Dendritic cell treated with granulocyte-macrophage colony-stimulating factor and Interleukin-4, amounts not matched to agents 40 ng/mL and 50 ng/mL, for 4 days (primary cell): ENCODE data around the gene MEIOC.
"Not testable (repeated sequence)": the region's sequence is repeated elsewhere in the genome, so short reads cannot be mapped to it uniquely, and the experiment has no call there.

Experiments used
- H3K27ac Mint-ChIP-seq: one replicate; pipeline ENCODE4 v1.8.0; 2022; ENCODE audit warnings: mild to moderate bottlenecking, mixed read lengths
- H3K27me3 Mint-ChIP-seq: one replicate; pipeline ENCODE4 v1.8.0; 2022; ENCODE audit warnings: mild to moderate bottlenecking, mixed read lengths
- H3K36me3 Mint-ChIP-seq: one replicate; pipeline ENCODE4 v1.8.0; 2022; ENCODE audit warnings: low read depth, mixed read lengths
- H3K4me1 Mint-ChIP-seq: one replicate; pipeline ENCODE4 v1.8.0; 2022; ENCODE audit warnings: low read depth, mixed read lengths
- H3K4me3 Mint-ChIP-seq: one replicate; pipeline ENCODE4 v1.8.0; 2022; ENCODE audit warnings: mild to moderate bottlenecking, moderate library complexity, mixed read lengths
- H3K9me3 Mint-ChIP-seq: one replicate; pipeline ENCODE4 v1.8.0; 2022; ENCODE audit warnings: mixed read lengths
- intact Hi-C: fragments of 100-400 bp; cut with micrococcal nuclease; formaldehyde crosslinking; loops from one replicate; pipeline ENCODE4 v1.15.0; 2022

Gene MEIOC

DNA sequence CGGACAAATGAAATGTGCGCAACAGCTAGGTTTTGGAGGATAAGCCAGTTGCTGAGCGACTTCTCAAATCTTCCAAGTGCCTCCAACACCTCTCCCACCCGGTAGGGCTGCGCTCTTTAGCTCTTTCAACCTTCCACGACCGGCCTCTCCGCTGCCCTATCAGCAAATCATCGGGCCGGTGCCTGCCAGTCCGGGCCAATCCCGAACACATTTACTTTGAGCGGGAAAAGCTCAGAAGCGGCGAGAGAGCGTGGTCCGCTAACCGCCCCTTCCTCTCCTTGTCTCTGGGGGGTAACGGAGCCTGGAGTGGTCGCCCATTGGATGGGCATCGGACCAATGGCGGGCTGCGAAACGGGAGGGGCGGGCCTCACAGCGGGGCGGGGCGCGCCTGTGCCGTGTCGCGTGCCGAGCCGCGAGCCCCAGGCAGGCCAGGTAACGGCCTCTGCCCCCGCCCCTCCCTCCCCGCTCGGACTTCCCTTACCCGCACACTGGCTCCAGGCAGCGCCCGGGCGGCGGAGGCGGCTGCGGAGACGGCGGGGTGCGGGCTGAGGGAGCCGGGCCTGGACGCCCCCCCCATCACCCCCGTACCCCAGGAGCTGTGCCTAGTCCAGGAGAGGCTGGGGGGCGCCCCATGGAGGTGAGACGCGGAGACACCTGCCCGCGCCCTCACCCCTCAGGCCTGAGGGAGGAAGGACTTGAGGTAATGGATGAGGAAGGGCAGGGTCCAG is at the start of gene MEIOC:
TSS of gene MEIOC (plus strand) at position 486 of the 728 bp plus-strand sequence. CDS start at position 632, 146 bp downstream.
- peaks cover 56% of the 10 kb centered on the region for H3K27me3 Mint-ChIP-seq
- no peaks in the 10 kb centered on the region for H3K36me3 Mint-ChIP-seq
- intact Hi-C loops: no loop called here
- no peaks in the 10 kb centered on the region for H3K9me3 Mint-ChIP-seq
- H3K4me3 Mint-ChIP-seq: peak within 1 kb of the TSS; percentile 61
- peaks cover 15% of the 10 kb centered on the region for H3K4me1 Mint-ChIP-seq
- no peak within 1 kb of the TSS for H3K27ac Mint-ChIP-seq

DNA sequence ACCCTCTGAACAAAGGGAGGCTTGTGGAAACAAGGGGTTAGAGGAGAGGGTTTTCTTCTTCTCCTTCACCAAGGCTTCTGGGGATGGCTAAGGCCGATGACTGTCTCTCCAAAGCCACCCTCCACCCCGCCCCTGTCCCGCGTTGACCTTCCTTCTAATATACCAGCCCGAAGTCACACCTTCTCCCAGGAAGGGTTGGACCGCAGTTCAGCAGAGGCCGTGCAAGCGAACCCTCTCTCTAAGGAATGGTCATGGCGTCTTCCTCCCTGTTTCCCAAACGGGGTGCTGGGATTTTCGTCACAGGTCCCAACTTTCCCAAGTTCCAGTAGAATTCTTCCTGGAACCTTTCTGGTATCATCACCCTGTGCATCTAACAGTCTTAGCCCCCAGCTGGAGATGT is 49.6 kb upstream of the MEIOC start:
- Mint-ChIP-seq H3K36me3 (no peaks in the 10 kb centered on the region), H3K4me1 (peaks cover 35% of the 10 kb centered on the region), H3K27ac (no peak overlapping the region), H3K4me3 (no peak overlapping the region), H3K27me3 (peaks cover 5% of the 10 kb centered on the region), H3K9me3 (no peaks in the 10 kb centered on the region)
- intact Hi-C loops: no loop called here

DNA sequence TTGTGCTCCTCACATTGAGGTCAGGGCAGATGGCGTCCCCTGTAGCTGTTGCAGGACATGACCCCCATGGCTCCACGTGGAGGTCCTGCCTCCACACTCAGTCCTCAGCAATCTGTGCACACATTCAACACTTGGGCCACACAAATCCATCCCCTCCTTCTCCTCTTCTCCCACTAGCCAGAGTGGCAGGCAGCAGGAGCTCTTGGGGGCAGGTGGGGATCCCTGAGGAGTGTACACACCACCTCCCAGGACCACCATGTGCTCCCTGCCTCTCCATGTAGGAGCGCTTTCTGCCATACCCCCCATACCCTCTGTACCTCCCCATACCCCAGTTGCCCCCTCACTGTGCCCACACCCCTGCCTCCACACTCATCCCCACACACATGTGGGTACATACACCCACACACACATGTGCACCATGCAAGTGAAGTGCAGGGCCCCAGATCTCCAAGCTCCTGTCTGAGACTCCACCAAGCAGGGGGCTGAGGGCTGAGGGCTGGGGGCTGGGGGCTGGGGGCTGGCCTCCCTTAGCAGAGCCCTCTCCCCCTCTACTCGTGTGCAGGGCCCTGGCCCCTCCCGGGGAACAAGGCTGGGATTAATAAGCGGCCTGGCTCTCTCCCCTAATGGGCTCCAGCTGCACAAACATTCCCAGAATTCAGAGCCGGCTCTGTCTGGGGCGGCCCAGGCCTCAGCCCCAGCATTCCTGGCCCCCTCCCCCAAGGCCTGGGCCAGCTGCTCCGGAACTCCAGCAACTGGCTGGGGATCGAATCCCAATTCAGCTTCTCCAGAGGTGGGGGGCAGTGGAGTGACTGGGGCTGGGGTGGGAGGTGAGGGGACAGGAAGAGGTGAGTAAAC is 48.2 kb upstream of the MEIOC start:
- peaks cover 2% of the 10 kb centered on the region for H3K27me3 Mint-ChIP-seq
- H3K4me3 Mint-ChIP-seq: no peak overlapping the region
- intact Hi-C loops: no loop called here
- H3K9me3 Mint-ChIP-seq: no peaks in the 10 kb centered on the region
- peak overlapping the region; percentile 45 for H3K27ac Mint-ChIP-seq
- peaks cover 37% of the 10 kb centered on the region for H3K4me1 Mint-ChIP-seq
- no peaks in the 10 kb centered on the region for H3K36me3 Mint-ChIP-seq

DNA sequence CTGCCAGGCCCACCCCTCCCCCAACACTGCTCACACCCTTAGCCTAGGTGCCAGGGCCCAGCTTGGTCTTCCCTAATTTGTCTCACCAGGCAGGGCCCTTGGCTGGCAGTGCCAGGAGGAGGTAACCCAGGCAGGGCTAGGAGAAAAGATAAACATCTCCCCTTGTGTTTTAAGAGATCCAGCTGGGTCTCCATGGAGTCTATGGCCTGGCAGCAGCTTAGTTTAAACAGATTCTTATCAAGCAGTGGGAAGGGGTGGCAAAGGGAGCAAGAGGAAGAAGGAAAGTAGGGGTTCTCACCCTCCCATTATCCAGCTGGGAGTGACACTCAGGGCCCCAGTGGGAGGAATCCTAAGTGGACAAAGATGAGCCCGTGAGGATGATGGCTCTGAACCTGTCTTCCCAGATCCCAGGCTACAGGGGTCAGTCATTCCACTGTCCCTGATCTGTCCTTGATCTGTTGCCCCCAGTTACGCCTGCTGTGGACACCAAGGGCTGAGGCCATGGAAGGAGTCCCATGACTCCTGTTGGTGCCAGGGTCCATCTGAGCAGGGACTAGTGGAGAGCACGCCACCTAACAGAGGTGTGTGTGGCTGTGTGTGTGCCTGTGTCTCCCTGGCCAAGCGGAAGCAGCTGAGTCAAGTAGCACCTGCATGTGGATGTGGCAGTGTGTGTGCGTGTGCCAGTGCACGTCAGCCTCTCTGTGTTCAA is 47.4 kb upstream of the MEIOC start:
- Mint-ChIP-seq H3K36me3 (no peaks in the 10 kb centered on the region), H3K27me3 (peaks cover 2% of the 10 kb centered on the region), H3K4me1 (peaks cover 37% of the 10 kb centered on the region), H3K4me3 (no peak overlapping the region), H3K27ac (peak overlapping the region; percentile 45), H3K9me3 (no peaks in the 10 kb centered on the region)
- intact Hi-C loops: no loop called here

DNA sequence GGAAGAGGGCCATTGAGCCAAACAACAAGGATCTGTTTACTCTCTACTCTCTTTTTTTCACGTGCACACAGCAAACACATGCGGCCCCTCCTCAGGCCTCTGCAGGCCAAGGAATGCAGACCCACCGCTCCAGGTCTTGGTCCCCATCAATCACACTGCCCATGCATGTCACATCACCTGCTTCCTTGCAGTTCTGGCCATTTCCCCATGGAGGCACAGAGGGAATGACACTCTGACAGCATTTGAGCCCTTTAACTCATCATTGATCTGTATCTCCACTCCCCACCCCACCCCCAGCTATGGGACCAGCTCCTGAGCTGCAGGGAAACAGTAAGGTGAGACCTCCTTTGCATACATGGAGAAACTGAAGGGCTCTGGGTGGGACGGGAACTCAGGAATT is 45.9 kb upstream of the MEIOC start:
- H3K27me3 Mint-ChIP-seq: peaks cover 2% of the 10 kb centered on the region
- H3K4me1 Mint-ChIP-seq: peaks cover 36% of the 10 kb centered on the region
- no peak overlapping the region for H3K4me3 Mint-ChIP-seq
- H3K36me3 Mint-ChIP-seq: no peaks in the 10 kb centered on the region
- intact Hi-C loops: no loop called here
- no peaks in the 10 kb centered on the region for H3K9me3 Mint-ChIP-seq
- H3K27ac Mint-ChIP-seq: no peak overlapping the region

DNA sequence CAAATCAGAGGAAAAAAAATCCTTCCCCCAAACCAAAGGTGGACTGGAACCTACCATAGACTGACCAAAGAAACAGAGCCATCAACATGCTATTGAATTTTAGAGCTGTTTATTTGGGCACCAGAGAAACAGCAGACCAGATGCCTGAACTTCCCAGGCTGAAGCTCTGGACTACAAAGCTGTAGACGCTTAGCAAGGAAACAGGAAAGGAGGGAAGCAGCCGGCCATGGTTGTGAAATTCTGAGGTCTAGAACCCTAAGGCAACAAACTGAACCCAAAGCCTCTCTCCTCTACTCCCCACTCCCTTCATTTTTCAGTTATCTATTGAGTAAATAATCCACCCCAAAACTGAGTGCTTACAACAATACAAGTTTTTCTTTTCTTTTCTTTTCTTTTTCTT is 45.4 kb upstream of the MEIOC start:
- H3K27me3 Mint-ChIP-seq: peaks cover 2% of the 10 kb centered on the region
- H3K4me3 Mint-ChIP-seq: no peak overlapping the region
- peaks cover 31% of the 10 kb centered on the region for H3K4me1 Mint-ChIP-seq
- no peaks in the 10 kb centered on the region for H3K36me3 Mint-ChIP-seq
- H3K27ac Mint-ChIP-seq: no peak overlapping the region
- H3K9me3 Mint-ChIP-seq: no peaks in the 10 kb centered on the region
- intact Hi-C loops: no loop called here

DNA sequence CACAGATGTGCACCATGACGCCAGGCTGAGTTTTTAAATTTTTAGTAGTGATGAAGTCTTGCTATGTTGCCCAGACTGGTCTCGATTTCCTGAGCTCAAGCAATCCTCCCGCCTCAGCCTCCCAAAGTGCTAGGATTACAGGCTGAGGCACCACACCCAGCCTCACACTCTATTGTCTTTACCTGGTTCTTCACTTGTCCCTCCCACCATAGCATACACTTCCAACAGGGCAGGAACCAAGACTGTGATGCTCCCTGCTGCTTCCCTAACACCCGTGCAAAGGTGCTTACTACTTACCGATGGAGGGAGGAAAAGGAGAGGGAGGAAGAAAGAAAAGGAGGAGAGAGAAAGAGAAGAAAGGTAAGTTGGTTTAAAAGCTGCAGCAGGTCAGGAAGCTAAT is 41.4 kb upstream of the MEIOC start:
- H3K27me3 Mint-ChIP-seq: no peaks in the 10 kb centered on the region

DNA sequence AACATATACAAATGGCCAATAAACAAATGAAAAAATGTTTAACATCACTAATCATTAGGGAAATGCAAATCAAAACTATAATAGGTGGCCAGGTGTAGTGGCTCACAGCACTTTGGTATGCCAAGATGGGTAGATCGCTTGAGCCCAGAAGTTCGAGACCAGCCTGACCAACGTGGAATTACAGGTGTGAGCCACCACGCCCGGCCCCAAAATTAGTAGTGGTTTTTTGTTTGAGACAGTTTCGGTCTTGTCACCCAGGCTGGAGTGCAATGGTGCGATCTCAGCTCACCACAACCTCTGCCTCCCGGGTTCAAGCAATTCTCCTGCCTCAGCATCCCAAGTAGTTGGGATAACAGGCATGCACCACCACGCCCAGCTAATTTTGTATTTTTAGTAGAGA is 37.6 kb upstream of the MEIOC start:
- intact Hi-C loops, H3K4me1 Mint-ChIP-seq: not testable (repeated sequence)

More for the DNA sequence above, 41.4 kb upstream of the MEIOC start:
- intact Hi-C loops: no loop called here
- no peaks in the 10 kb centered on the region for H3K9me3 Mint-ChIP-seq
- H3K4me1 Mint-ChIP-seq: peaks cover 17% of the 10 kb centered on the region
- no peak overlapping the region for H3K27ac Mint-ChIP-seq
- H3K4me3 Mint-ChIP-seq: no peak overlapping the region
- H3K36me3 Mint-ChIP-seq: no peaks in the 10 kb centered on the region

DNA sequence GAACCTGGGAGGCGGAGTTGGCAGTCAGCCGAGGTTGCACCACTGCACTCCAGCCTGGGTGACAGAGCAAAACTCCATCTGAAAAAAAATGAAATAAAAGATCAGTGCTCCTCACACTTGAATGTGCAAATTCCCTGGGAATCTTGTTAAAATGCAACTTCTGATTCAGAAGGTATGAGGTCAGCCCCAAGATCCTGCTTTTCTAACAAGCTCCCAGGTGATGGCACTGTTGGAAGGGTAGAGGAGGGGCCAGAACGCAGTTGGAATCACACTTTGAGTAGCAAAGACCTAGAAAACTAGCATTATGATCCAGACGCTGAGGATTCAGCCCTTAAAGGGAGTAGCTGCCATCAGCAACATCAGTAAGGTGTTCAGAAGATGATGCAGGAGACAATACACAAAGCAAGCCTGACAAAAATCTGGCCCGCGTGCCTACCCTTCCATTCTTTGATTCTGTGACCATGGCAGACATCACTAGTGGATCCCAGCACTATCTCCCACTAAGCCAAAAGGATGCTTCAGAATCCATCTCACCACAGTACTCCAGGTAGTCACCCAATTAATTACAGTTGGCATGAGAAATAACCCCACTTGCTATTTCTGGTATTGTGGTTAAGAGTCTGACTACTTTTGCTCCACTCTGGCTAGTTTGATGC is 33.1 kb upstream of the MEIOC start:
- Mint-ChIP-seq H3K9me3 (no peaks in the 10 kb centered on the region), H3K36me3 (no peaks in the 10 kb centered on the region), H3K27me3 (peaks cover 8% of the 10 kb centered on the region), H3K27ac (no peak overlapping the region), H3K4me1 (peaks cover 11% of the 10 kb centered on the region), H3K4me3 (no peak overlapping the region)
- intact Hi-C loops: no loop called here

More for the DNA sequence above, 37.6 kb upstream of the MEIOC start:
- not testable (repeated sequence) for H3K36me3 Mint-ChIP-seq, H3K27ac Mint-ChIP-seq, H3K27me3 Mint-ChIP-seq, H3K9me3 Mint-ChIP-seq, H3K4me3 Mint-ChIP-seq

DNA sequence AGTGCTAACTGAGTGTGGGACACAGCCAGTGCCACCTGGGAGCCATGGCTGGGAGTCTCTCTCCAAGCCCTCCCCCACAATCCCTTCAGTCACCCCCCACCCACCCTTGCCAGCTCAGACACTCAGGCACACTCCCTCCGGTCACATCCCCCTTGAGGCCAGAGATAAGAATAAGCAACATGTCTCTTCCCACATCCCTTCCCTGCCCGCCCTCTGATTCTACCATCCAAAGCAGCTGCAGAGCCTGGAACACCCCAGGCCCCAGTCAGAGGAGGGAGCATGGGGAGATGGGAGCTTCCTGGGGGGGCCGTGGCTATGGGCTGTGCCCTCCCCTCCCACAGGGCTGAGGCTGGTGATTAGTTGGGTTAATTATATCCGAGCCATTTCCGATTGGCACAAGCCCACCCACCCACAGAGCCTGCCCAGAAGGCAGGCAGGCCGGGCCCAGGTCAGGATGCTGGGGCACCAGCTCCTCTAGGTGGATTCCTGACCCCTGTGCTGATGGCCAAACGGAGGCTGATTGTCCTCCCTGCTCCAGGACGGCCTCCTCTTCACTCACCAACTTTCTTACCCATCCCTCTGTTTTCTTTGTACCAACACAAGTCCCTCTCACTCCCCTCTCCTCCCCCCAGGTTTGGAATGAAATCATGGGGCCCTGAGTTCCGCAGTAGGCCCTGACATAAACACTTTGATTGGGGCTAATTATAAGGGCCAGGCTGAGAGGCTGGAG is 28.6 kb upstream of the MEIOC start:
- H3K27ac Mint-ChIP-seq: peak overlapping the region; percentile 93
- intact Hi-C loops: no loop called here
- H3K36me3 Mint-ChIP-seq: no peaks in the 10 kb centered on the region
- H3K9me3 Mint-ChIP-seq: no peaks in the 10 kb centered on the region
- no peak overlapping the region for H3K4me3 Mint-ChIP-seq
- peaks cover 4% of the 10 kb centered on the region for H3K27me3 Mint-ChIP-seq
- H3K4me1 Mint-ChIP-seq: peaks cover 20% of the 10 kb centered on the region

DNA sequence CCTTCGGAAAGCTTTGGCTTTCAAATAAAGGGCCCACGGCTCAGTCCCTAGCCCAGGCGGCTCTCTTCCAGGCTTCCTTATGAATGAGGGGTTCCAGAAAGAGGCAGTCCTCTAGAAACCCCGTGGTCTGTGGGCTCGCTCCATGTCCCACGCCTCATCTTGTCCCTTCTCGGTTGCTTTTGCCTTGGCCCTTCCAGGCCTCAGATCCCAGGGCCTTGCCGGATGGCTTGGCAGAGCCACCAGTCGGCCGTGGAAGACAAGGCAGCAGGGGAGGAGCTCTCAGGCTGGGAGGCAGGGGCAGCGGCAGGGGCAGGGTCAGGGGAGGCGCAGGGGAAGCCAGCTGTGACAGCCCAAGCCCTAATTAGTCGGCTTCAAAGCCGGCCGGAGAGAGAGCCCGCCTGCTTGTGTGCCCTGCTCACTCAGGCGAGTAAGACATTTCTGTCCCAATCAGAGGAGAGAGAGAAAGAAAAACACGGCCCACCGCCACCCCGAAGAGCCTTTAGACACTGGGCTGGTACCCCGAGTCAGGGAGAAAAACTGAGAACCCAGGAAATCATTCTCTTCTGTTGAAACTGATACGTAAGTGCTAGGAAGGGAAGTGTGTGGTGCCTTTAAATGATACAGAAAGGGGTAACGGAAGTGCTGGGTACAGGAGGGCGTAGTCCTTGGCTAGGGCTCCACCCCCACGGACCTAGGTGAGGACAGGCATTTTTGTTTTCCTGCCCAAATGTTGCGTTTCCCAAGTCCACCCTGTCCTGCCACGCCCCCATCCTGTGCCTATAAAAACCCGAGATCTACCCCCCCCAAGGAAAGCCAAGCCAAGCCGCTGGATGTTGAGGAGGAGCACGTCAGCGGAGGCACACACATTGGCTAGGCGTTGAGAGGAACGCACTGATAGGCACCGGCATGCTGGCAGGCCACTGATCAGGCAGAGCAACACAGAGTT is 27.8 kb upstream of the MEIOC start:
- intact Hi-C loops: no loop called here

DNA sequence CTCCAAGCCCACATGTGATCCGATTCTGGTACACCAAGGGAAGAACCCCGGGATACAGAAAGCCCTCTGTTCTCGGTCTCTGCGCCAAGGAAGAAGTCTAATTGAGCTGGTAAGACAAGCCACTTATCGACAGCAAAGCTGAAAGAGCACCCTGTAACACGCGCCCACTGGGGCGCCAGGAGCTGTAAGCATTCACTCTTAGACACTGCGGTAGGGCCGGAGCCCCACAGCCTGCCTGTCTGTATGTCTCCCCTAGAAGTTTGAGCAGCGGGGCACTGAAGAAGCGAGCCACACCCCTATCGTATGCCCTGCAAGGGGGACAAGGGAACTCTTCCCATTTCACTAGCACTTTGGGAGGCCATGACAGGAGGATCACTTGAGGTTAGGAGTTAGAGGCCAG is 27.0 kb upstream of the MEIOC start:
- H3K36me3 Mint-ChIP-seq: no peaks in the 10 kb centered on the region
- intact Hi-C loops: no loop called here
- H3K4me1 Mint-ChIP-seq: peaks cover 25% of the 10 kb centered on the region
- H3K27ac Mint-ChIP-seq: peak overlapping the region; percentile 93
- H3K9me3 Mint-ChIP-seq: no peaks in the 10 kb centered on the region
- peaks cover 5% of the 10 kb centered on the region for H3K27me3 Mint-ChIP-seq
- H3K4me3 Mint-ChIP-seq: no peak overlapping the region

More for the DNA sequence above, 27.8 kb upstream of the MEIOC start:
- Mint-ChIP-seq H3K36me3 (no peaks in the 10 kb centered on the region), H3K9me3 (no peaks in the 10 kb centered on the region), H3K27me3 (peaks cover 5% of the 10 kb centered on the region), H3K4me3 (peak overlapping the region; percentile 74), H3K27ac (peak overlapping the region; percentile 93), H3K4me1 (peaks cover 20% of the 10 kb centered on the region)
